Spleen (tissue), 11 donors: ENCODE measurements around the gene RBBP8. TPM values are rescaled to one million over a fixed set of nuclear protein-coding genes. Genes with fewer than 3 reads are reported as not detected.

Source experiments
- DNase-seq: peaks from one replicate; pipeline ENCODE4 v3.0.0-alpha.2; 2020
- H3K27ac ChIP-seq, 8 donors: fragments of 200-600 bp; sonication (generic) in 7 of 8; 1 replicate in 4 of 8; 2 replicates in 4 of 8; pipeline versions ENCODE4 v1.5.0 to v1.8.0; 2016 to 2021; ENCODE audit warnings: inconsistent platforms in 4 of 8, mild to moderate bottlenecking in 4 of 8, moderate library complexity in 1 of 8
- H3K27me3 ChIP-seq, 7 donors: fragments of 200-600 bp; sonication (generic) in 6 of 7; replicated peaks in 1 of 7; 1 replicate in 4 of 7; 2 replicates in 3 of 7; pipeline versions ENCODE4 v1.5.0 to v1.8.0; 2016 to 2021; ENCODE audit warnings: inconsistent platforms in 3 of 7, mild to moderate bottlenecking in 1 of 7
- H3K36me3 ChIP-seq, 6 donors: fragments of 200-600 bp; sonication (generic) in 5 of 6; 1 replicate in 4 of 6; 2 replicates in 2 of 6; pipeline versions ENCODE4 v1.5.0 to v1.8.0; 2016 to 2021; ENCODE audit warnings: inconsistent platforms in 2 of 6
- H3K4me1 ChIP-seq, 6 donors: fragments of 200-600 bp; sonication (generic) in 5 of 6; 1 replicate in 3 of 6; 2 replicates in 3 of 6; pipeline versions ENCODE4 v1.5.0 to v1.8.0; 2016 to 2021; ENCODE audit warnings: inconsistent platforms in 3 of 6
- H3K4me3 ChIP-seq, 8 donors: fragments of 200-600 bp; sonication (generic) in 7 of 8; 1 replicate in 4 of 8; 2 replicates in 4 of 8; pipeline versions ENCODE4 v1.5.0 to v1.8.0; 2016 to 2021; ENCODE audit warnings: inconsistent platforms in 4 of 8, mild to moderate bottlenecking in 4 of 8, moderate library complexity in 2 of 8
- H3K9me3 ChIP-seq, 8 donors: fragments of 200-600 bp; sonication (generic) in 7 of 8; 1 replicate in 4 of 8; 2 replicates in 4 of 8; pipeline versions ENCODE4 v1.5.0 to v1.8.0; 2016 to 2021; ENCODE audit warnings: inconsistent platforms in 4 of 8
- POLR2A ChIP-seq, 3 donors: fragments of 450-650 bp; IDR thresholded peaks; one replicate each; pipeline ENCODE4 v1.5.1; 2017; ENCODE audit warnings: antibody characterized with exemption in 3 of 3, mild to moderate bottlenecking in 1 of 3
- POLR2AphosphoS5 ChIP-seq, 3 donors: sonication (generic); formaldehyde crosslinking; IDR thresholded peaks; one replicate each; pipeline ENCODE4 v1.5.1; 2017; ENCODE audit warnings: antibody characterized with exemption in 3 of 3
- WGBS, 5 donors: extraction: QIAGEN DNeasy Blood & Tissue Kit in 3 of 5; methylation state at CpG; one replicate each; pipeline versions ENCODE4 v1.1.5 to v1.1.7; 2013 to 2018; 5-methylcytosine and 5-hydroxymethylcytosine counted together
- intact Hi-C: fragments of 100-400 bp; cut with DNase I; formaldehyde crosslinking; loops from one replicate; pipeline ENCODE4 v1.15.0; 2023; ENCODE audit warnings: low total_unique reads
- polyA plus RNA-seq, 3 donors: library from polyadenylated mRNA; stranded (reverse); fragments of 200-250 nt; gene quantifications; one replicate each; pipeline ENCODE4 v1.2.1, GENCODE V29; 2013
- total RNA-seq, 7 donors: library from RNA; depleted of rRNA in 3 of 7; stranded (reverse); fragments of >200 nt in 3 of 7; fragmentation: NEBNext Ultra II Directional in 4 of 7; extraction: Animal tissue kit (Norgen Biotek cat#: 25700) in 4 of 7; gene quantifications; one replicate each; pipeline versions ENCODE4 v1.1.0 to v1.2.1, GENCODE V29; 2016 to 2021
- TF ChIP-seq, protein P1 (sequence below), 11 experiments: fragments of 200-600 bp in 7 of 11; fragments of 450-650 bp in 4 of 11; sonication (generic) in 4 of 11; IDR thresholded peaks in 8 of 11; conservative IDR thresholded peaks in 3 of 11; 1 replicate in 7 of 11; 2 replicates in 4 of 11; pipeline versions ENCODE4 v1.4.0 to v1.8.0; 2016 to 2021; ENCODE audit warnings: antibody characterized with exemption in 11 of 11, inconsistent platforms in 4 of 11, mild to moderate bottlenecking in 1 of 11
- donor health status: healthy with polysubstance abuse.
- donor health status: DM: no; HTN: no; CAD: no; lungs with moderate emphysema.
- donor health status: DM: no; HTN: no; CAD: no.
- donor health status: Bipolar disorder and iron deficiency.
- donor health status: healthy.
- donor health status: DM: no; HTN: no; CAD: no.
- donor health status: DM: yes; HTN: yes; CAD: no.

The RBBP8 gene
- total and polyA plus RNA-seq, 10 donors = 10.6 to 21.4 (median 16.4) TPM

- intact Hi-C loops = loop anchor here (10.0 kb wide), 2 partner anchors 63 to 183 kb away; no protein-coding TSS in a partner anchor
Observed at GRCh38 chr18:22987547-22988189, 54.5 kb downstream of the RBBP8 start.

DNA sequence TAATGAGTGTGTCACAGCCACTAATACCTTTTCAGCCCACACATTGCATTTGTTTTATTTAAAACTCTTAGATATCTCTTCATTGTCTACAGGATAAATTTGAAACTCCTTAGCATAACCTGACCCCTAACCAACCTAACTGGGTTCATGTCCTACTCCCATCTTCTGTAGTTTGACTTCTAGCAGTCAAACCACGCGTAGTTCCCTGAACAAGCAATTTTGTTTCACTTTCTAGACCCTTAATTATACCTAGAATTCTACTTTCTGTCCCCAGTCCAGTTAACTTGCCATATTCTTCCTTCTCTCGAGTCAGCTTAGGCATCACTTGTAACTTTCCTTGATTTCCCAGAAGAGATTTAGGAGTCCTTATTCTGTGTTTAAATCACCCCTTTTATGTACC is 55.1 kb downstream of the RBBP8 start:
- 63 to 75% (median 74%) methylated on average over 3 of the region's 3 CpGs for WGBS, 5 donors
- TF ChIP-seq, protein P1, sequence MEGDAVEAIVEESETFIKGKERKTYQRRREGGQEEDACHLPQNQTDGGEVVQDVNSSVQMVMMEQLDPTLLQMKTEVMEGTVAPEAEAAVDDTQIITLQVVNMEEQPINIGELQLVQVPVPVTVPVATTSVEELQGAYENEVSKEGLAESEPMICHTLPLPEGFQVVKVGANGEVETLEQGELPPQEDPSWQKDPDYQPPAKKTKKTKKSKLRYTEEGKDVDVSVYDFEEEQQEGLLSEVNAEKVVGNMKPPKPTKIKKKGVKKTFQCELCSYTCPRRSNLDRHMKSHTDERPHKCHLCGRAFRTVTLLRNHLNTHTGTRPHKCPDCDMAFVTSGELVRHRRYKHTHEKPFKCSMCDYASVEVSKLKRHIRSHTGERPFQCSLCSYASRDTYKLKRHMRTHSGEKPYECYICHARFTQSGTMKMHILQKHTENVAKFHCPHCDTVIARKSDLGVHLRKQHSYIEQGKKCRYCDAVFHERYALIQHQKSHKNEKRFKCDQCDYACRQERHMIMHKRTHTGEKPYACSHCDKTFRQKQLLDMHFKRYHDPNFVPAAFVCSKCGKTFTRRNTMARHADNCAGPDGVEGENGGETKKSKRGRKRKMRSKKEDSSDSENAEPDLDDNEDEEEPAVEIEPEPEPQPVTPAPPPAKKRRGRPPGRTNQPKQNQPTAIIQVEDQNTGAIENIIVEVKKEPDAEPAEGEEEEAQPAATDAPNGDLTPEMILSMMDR (IDR thresholded peaks at IDR 0.05 in 8 of 11, conservative IDR thresholded peaks at IDR 0.05 in 3 of 11) = no peak
- no peak for TF ChIP-seq POLR2AphosphoS5 (IDR thresholded peaks at IDR 0.05)
- TF ChIP-seq POLR2A (IDR thresholded peaks at IDR 0.05) = no peak
- H3K4me1 ChIP-seq = peaks cover 0 to 12% (median 0%) of the 10 kb centered on the region in 6 donors
- H3K9me3 ChIP-seq = no peaks in the 10 kb centered on the region
- H3K36me3 ChIP-seq = peaks cover 0 to 71% (median 5%) of the 10 kb centered on the region in 6 donors
- no peak for DNase-seq
- H3K27ac ChIP-seq = no peak overlapping the region
- H3K4me3 ChIP-seq = no peak overlapping the region
- intact Hi-C loops = loop anchor here (10.0 kb wide), 2 partner anchors 63 to 183 kb away; no protein-coding TSS in a partner anchor
- H3K27me3 ChIP-seq = no peaks in the 10 kb centered on the region

More at GRCh38 chr18:22987547-22988189, 54.5 kb downstream of the RBBP8 start:
- H3K36me3 ChIP-seq = peaks cover 0 to 68% (median 4%) of the 10 kb centered on the region in 6 donors
- no peak for TF ChIP-seq POLR2AphosphoS5 (IDR thresholded peaks at IDR 0.05)
- TF ChIP-seq, protein P1 (IDR thresholded peaks at IDR 0.05 in 8 of 11, conservative IDR thresholded peaks at IDR 0.05 in 3 of 11) = no peak
- TF ChIP-seq POLR2A (IDR thresholded peaks at IDR 0.05) = no peak
- 94 to 100% (median 97%) methylated on average over 3 of the region's 3 CpGs for WGBS, 5 donors
- H3K4me3 ChIP-seq = no peak overlapping the region
- H3K27ac ChIP-seq = no peak overlapping the region
- H3K4me1 ChIP-seq = peaks cover 0 to 12% (median 0%) of the 10 kb centered on the region in 6 donors
- H3K27me3 ChIP-seq = no peaks in the 10 kb centered on the region
- no peaks in the 10 kb centered on the region for H3K9me3 ChIP-seq
- DNase-seq = no peak

- H3K36me3 ChIP-seq = peaks cover 0 to 64% (median under 1%) of the 10 kb centered on the region in 6 donors
- WGBS, 5 donors = 89 to 97% (median 93%) methylated on average over 3 of the region's 3 CpGs
- DNase-seq = no peak
- no peak overlapping the region for H3K4me3 ChIP-seq
- intact Hi-C loops = no loop called here
- no peak for TF ChIP-seq POLR2AphosphoS5 (IDR thresholded peaks at IDR 0.05)
- TF ChIP-seq POLR2A (IDR thresholded peaks at IDR 0.05) = no peak
- TF ChIP-seq, protein P1 (IDR thresholded peaks at IDR 0.05 in 8 of 11, conservative IDR thresholded peaks at IDR 0.05 in 3 of 11) = no peak
- peaks cover 0 to 8% (median 0%) of the 10 kb centered on the region in 6 donors for H3K4me1 ChIP-seq
- no peaks in the 10 kb centered on the region for H3K27me3 ChIP-seq
- no peaks in the 10 kb centered on the region for H3K9me3 ChIP-seq
- no peak overlapping the region for H3K27ac ChIP-seq
Observed at GRCh38 chr18:22998344-22998743, 65.2 kb downstream of the RBBP8 start.

GRCh38 chr18:22999212-22999611 is 66.1 kb downstream of the RBBP8 start:
- peaks cover 0 to 66% (median 0%) of the 10 kb centered on the region in 6 donors for H3K36me3 ChIP-seq
- intact Hi-C loops = no loop called here
- H3K4me1 ChIP-seq = peaks cover 0 to 8% (median 0%) of the 10 kb centered on the region in 6 donors
- no peaks in the 10 kb centered on the region for H3K9me3 ChIP-seq
- TF ChIP-seq, protein P1 (IDR thresholded peaks at IDR 0.05 in 8 of 11, conservative IDR thresholded peaks at IDR 0.05 in 3 of 11) = peak in 1 of 11 experiments; percentile 7
- no peak for TF ChIP-seq POLR2A (IDR thresholded peaks at IDR 0.05)
- no peaks in the 10 kb centered on the region for H3K27me3 ChIP-seq
- no peak overlapping the region for H3K27ac ChIP-seq
- WGBS, 5 donors = 92 to 98% (median 96%) methylated on average over 1 of the region's 1 CpG
- DNase-seq = no peak
- no peak overlapping the region for H3K4me3 ChIP-seq
